Stimulated activated naive CD8-positive, alpha-beta T cell treated with anti-CD3 and anti-CD28 coated beads, Interleukin-15, Interleukin-2, amounts not matched to agents 100 U/mL and 50 U/mL, for 24 hours (primary cell): ENCODE data around the gene GIGYF2.
"Not testable (repeated sequence)": the region's sequence is repeated elsewhere in the genome, so short reads cannot be mapped to it uniquely, and the experiment has no call there.

ENCODE experiments used
- ATAC-seq: fragments of 150-1000 bp; cut with Tn5 transposase; one replicate; pipeline ENCODE4 v1.10.0; 2021
- DNase-seq: peaks from one replicate; pipeline ENCODE4 v3.0.0; 2021

Gene GIGYF2

GRCh38 chr2:232697059-232697806 lies at the start of gene GIGYF2:
Gene GIGYF2 (plus strand): TSS chr2:232697331. CDS start chr2:232735198, 37,867 bp downstream.
- DNase-seq (peak; percentile 97), ATAC-seq (peak; percentile 93)

DNA sequence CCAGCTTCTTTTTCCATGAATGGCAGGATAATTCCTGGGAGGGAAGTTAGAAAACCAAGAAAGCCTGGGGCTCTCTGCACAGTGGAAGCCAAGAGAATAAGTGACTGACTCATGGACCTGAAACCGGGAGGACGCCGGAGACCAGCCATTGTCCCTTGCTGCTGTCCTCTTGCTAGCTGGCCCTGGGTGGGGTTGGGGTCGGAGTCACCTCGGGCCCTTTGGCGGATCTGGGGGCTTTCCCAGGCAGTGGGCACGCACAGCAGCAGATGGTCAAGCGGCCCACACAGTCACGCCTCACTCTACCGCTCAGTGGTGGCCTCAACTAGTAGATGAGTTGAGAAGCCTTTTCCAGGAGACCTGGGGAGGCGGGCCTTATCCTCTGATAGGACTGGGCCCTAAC lies 48.1 kb upstream of the GIGYF2 start:
- ATAC-seq (no peak), DNase-seq (no peak)

- DNase-seq (no peak), ATAC-seq (no peak)
Measured at GRCh38 chr2:232652505-232652851, 44.7 kb upstream of the GIGYF2 start.

DNA sequence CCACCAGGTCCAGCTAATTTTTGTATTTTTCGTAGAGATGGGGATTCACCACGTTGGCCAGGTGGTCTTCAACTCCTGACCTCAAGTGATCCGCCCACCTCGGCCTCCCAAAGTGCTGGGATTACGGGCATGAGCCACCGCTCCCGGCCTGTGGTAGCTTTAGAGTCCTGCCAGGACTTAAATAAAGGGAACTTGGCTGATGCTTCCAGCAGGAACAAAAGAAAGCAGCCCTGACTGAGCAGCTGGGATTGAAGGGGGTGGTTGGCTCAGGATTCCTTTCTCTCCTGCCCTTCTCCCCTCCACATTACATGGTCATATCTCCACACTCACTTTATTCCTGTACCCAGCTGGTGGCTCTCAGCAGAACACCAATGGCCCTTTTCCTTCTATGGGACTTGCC lies 43.7 kb upstream of the GIGYF2 start:
- ATAC-seq: no peak
- no peak for DNase-seq

DNA sequence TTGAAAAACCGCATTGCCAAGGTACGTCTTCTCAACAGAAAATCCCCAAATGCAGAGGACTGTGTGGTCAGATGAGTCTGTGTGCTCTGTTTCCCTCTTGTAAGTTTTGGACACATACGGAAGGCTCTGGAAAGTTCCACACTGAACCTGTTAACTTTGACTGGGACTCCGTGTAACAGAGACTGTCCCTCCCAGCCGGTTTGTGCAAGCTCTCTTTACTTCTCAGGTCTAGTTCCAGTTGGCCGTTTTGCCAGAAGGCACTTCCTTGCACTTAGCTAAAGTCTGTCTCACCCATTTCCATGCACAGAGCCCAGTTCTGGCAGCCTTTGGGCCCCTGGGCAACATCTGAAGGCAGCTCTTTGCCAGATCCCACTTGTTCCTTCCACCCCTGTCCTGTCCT lies 41.7 kb upstream of the GIGYF2 start:
- DNase-seq (no peak), ATAC-seq (no peak)

GRCh38 chr2:232658217-232658785 lies 38.8 kb upstream of the GIGYF2 start:
- no peak for ATAC-seq

GRCh38 chr2:232659359-232659758 lies 37.8 kb upstream of the GIGYF2 start:
- ATAC-seq (no peak), DNase-seq (no peak)

More at GRCh38 chr2:232658217-232658785, 38.8 kb upstream of the GIGYF2 start:
- no peak for DNase-seq

- ATAC-seq (no peak), DNase-seq (no peak)
Measured at GRCh38 chr2:232662486-232663260, 34.5 kb upstream of the GIGYF2 start.

GRCh38 chr2:232666051-232666805 lies 30.9 kb upstream of the GIGYF2 start:
- DNase-seq (no peak), ATAC-seq (no peak)

DNA sequence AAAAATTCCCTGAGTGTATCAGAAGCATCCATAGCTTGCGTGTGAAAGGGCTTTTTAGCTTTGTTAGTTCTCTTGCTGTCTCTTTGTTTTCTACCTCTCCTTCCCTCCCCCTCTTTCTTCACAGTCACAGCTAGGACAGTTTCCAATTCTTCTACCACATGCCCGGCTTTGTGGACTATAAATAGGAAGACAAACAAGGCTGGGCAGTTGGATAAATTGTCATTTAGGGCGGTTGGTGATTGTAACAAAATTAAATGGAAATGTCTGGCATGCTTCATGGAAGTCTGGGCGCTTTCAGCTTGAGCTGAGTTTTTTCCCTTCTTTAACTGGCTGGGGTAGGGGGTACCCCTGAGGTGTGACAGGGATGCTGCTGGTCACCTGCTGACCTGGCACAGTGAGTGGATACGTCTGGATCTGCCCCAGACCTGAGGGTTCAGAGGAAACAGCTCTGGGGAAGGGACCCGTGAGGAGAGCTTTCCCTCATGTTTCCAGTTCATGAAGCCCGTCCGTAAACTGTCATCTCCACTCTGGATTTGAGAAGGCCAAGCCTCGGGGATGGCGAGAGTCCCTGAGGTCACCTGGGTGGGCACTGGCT lies 29.0 kb upstream of the GIGYF2 start:
- ATAC-seq (no peak), DNase-seq (no peak)

DNA sequence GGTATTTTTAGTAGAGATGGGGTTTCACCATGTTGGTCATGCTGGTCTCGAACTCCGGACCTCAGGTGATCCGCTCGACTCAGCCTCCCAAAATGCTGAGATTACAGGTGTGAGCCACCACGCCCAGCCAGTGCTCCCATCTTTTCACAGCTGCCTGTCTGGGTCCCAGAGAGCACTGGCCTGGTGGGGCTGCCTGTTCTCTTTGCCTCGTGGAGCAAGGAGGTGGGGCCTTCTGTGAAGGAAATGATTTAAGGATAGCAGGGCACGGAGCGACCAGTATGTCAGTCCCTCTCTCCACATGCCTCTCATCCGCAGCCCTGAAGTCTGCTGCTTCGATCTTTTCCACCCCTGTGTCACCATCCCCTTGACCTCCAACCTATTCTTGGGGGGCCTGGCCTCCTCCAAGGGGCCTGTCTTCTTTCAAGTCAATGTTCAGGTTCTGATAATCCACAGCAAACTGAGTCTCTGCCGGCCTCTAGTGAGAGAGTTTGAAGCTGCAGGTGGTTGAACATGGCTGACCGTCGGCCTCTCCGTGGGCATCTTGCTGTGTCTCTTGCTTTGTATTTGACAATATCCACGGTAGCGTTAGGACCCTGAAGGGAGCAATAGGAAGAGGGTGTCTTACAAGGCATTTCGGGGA lies 28.2 kb upstream of the GIGYF2 start:
- DNase-seq (no peak), ATAC-seq (no peak)

DNA sequence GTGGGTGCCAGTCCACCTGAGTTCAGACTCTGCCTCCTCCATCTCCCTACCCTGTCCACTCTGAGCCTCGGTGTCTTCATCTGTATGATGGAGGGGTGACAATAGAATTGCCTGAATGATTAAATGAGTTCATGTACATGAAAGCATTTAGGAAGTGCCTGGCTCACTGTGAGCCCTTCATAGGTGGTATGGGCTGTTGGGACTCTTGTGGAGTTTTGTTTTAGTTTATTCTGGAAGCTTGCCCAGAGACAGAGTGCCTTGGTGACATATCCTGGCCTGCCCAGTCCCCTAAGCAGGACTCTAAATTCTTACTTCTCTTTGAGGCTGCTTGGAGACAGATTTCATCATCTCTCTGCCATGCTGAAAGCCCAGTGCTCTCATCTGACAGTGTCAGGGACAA lies 24.5 kb upstream of the GIGYF2 start:
- no peak for DNase-seq
- ATAC-seq: no peak

DNA sequence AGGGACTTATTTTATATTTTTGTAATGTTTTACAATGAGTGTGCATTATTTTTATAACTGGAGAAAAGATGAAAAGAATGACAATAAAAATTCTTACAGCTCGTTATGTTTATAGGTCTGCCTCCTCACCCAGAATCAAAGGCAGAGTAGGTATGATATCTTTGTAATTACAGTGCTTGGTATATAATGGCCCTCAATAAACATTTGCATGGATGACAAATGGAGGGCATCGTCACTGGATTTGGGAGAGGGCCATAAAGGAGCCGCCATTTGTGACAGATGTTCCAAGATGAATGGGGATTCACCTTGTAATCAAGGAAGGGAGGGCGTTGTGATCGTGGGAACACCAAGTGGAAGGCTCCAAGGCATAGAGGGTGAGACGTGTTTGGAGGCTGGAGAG lies 22.6 kb upstream of the GIGYF2 start:
- DNase-seq (no peak), ATAC-seq (no peak)

DNA sequence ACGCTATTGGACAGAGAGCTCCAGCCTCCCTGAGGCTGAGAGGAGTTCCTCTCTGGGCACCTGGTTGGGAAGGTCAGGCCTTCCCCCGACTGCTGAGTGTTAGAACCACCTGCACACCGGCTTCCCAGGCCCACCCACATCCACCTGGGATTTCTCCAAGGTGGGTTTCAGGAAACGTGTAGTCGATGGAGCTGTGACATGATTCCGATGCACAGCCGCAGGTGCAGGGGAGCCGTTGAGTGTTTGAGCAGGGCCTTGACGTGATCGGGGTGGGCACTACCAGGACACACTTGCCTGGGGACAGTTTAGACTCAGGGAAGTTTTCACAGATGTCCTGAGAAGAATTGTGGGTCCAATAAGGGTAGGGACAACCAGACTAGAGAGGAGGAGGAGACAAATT lies 21.8 kb upstream of the GIGYF2 start:
- no peak for DNase-seq
- no peak for ATAC-seq

DNA sequence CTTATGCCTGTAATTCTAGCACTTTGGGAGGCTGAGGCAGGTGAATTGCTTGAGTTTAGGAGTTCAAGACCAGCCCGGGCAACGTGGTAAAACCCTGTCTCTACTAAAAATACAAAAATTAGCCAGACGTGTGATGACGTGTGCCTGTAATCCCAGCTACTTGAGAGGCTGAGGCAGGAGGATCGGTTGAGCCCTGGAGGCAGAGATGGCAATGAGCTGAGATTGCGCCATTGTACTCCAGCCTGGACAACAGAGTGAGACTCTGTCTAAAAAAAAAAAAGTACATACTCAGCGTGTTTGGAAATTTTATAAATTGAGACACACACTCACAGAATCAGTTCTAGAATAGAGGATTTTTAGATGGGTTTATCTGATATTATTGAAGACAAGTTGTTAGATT lies 17.1 kb upstream of the GIGYF2 start:
- DNase-seq (no peak), ATAC-seq (no peak)

DNA sequence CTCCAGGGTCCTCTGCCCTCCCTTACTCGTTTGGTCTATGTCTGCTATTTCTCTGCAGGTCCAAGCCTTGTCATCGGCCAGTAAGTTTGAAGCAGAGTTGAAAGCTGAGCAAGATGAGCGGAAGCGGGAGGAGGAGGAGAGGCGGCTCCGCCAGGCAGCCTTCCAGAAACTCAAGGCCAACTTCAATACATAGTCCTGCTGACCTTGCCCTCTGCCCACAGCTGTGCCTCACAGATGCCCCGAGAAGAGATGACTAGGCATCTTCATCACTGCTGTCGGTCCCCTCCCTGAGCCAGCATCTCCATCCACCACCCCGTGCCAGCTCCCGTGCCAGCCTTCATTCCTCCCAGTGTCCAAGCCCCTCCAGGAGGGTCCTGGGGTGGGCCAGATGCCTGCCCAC lies 15.6 kb upstream of the GIGYF2 start:
- no peak for ATAC-seq
- no peak for DNase-seq

GRCh38 chr2:232683368-232683767 lies 13.8 kb upstream of the GIGYF2 start:
- ATAC-seq (no peak), DNase-seq (no peak)

DNA sequence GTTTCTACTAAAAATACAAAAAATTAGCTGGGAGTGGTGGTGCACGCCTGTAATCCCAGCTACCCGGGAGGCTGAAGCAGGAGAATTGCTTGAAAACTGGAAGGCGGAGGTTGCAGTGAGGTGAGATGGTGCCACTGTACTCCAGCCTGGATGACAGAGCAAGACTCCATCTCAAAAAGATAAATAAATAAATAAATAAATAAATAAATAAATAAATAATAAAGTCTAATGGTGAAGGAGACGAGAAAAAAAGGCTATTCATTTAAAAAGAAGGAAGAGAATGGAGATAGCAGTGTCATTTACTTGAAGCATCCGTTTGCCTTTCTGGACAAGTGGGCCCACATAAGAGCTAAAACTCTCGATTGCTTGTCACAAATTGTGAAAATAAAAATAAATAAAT lies 11.7 kb upstream of the GIGYF2 start:
- not testable (repeated sequence) for ATAC-seq, DNase-seq

- ATAC-seq (no peak), DNase-seq (no peak)
Measured at GRCh38 chr2:232687382-232688160, 9.6 kb upstream of the GIGYF2 start.

DNA sequence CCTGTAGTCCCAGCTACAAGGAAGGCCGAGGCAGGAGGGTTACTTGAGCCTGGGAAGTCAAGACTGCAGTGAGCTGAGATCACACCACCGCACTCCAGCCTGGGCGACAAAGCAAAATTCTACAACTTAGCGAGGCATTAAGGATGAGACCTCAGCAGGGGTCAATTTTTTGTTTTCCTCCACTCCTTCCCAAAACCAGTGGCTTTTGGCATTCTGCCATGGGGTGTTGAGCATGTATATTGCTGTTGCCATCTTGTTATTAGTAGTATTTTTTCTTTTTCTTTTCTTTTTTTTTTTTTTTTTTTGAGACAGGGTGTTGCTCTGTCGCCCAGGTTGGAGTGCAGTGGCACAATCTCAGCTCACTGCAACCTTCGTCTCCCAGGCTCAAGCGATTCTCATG lies 8.9 kb upstream of the GIGYF2 start:
- no peak for ATAC-seq
- DNase-seq: no peak
